RWPE1 (cell line): ENCODE measurements around the gene FAM117B.

Source experiments
- CTCF ChIA-PET: fragments of 350-600 bp; sonication (Branson Sonifier 250); formaldehyde crosslinking; extraction: SDS; loops from one replicate; lab custom pipeline; 2021; lab: Yijun Ruan, JAX
- POLR2A ChIA-PET: fragments of 400-600 bp; formaldehyde crosslinking; extraction: SDS; loops from one replicate; lab custom pipeline; 2020; ENCODE audit warnings: antibody characterized with exemption; ENCODE audit not compliant: low non-redundant PET; lab: Yijun Ruan, JAX
- DNase-seq: peaks from one replicate; pipeline ENCODE4 v3.0.0; 2012; ENCODE audit warnings: low spot score
- H3K27ac ChIP-seq: fragments of 450-650 bp; 2 replicates; pipeline ENCODE4 v1.5.1; 2017
- CTCF ChIP-seq: fragments of 450-650 bp; conservative IDR thresholded peaks from 2 replicates; pipeline ENCODE4 v1.5.1; 2017; ENCODE audit warnings: low read depth, mild to moderate bottlenecking

FAM117B gene

GRCh38 chr2:202726070-202726469 lies 91.3 kb downstream of the FAM117B start:
- TF ChIP-seq CTCF = no peak
- DNase-seq = no peak
- H3K27ac ChIP-seq = no peak overlapping the region
- POLR2A ChIA-PET = no interaction called here
- CTCF ChIA-PET = no interaction called here

- no peak for TF ChIP-seq CTCF
- H3K27ac ChIP-seq = no peak overlapping the region
- ChIA-PET CTCF (no interaction called here), POLR2A (no interaction called here)
- DNase-seq = no peak
Observed at GRCh38 chr2:202736826-202737225, 102.1 kb downstream of the FAM117B start.

GRCh38 chr2:202743613-202744012 lies 108.8 kb downstream of the FAM117B start:
- H3K27ac ChIP-seq = no peak overlapping the region
- CTCF ChIA-PET = no interaction called here
- TF ChIP-seq CTCF = no peak
- POLR2A ChIA-PET = no interaction called here
- no peak for DNase-seq

GRCh38 chr2:202749477-202749876 lies 114.7 kb downstream of the FAM117B start:
- H3K27ac ChIP-seq = no peak overlapping the region
- ChIA-PET CTCF (interaction anchor here (0.6 kb wide), 1 partner anchor 236 kb away, joined by 3 read pairs; no protein-coding TSS in a partner anchor), POLR2A (no interaction called here)
- no peak for TF ChIP-seq CTCF
- no peak for DNase-seq

- peak overlapping the region; percentile 27; the same call in 1 of the 2 replicates for H3K27ac ChIP-seq
- ChIA-PET POLR2A (no interaction called here), CTCF (no interaction called here)
- no peak for TF ChIP-seq CTCF
- no peak for DNase-seq
Observed at GRCh38 chr2:202750763-202751427, 116.1 kb downstream of the FAM117B start.

GRCh38 chr2:202752071-202752470 lies 117.3 kb downstream of the FAM117B start:
- no peak for TF ChIP-seq CTCF
- CTCF ChIA-PET = interaction anchor here (0.7 kb wide), 1 partner anchor 41 kb away, joined by 4 read pairs; no protein-coding TSS in a partner anchor
- H3K27ac ChIP-seq = no peak overlapping the region
- POLR2A ChIA-PET = interaction anchor here (0.6 kb wide), 1 partner anchor 592 kb away, joined by 10 read pairs; no protein-coding TSS in a partner anchor
- DNase-seq = no peak
